ENCODE data around the gene CLEC2D. TPM values are rescaled to one million over a fixed set of nuclear protein-coding genes. Genes with fewer than 3 reads are reported as not detected.

The CLEC2D gene
- total and polyA plus RNA-seq, 10 of the 15 experiments (the other 5 are each of a cell fraction or from before 2014, with no cell fraction given): 4.6 to 29.8 (median 16.0) TPM

DNA sequence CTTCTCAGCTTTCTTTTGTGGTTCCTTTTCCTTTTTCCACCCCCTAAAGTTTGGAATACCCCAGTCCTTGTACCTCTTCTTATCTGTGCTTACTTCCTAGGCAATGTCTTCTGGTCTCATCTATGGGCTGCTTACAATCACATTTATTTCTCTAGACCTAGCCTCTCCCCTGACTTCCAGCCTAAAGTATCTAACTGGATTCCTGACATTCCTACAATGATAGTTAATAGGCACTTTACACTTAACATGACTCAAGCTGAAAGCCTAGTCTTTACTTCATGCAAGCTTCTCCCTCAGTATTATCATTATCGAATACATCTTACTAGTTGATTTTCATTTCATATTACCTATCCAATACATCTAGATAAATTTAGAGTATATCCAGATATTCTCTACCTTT is 42.2 kb downstream of the CLEC2D start:
- Histone ChIP-seq H2AFZ (ENCODE audit: control insufficient read depth, low read depth, low read length) (no peak overlapping the region), H3K4me2 (ENCODE audit: control insufficient read depth, insufficient read depth) (no peak overlapping the region), H3K9me3 (replicated peaks; ENCODE audit: control insufficient read depth, insufficient read depth, low read length) (no peaks in the 10 kb centered on the region), H3K9ac (ENCODE audit: control insufficient read depth, insufficient read depth, low read length) (no peak overlapping the region), H3K27me3 (replicated peaks in 1 of 2; ENCODE audit: control insufficient read depth in 2 of 2, insufficient read depth in 2 of 2, low read length in 1 of 2) (no peaks in the 10 kb centered on the region), H3K4me1 (ENCODE audit: control insufficient read depth, insufficient read depth, low read length) (peaks cover 73% of the 10 kb centered on the region), H3K27ac (ENCODE audit: control insufficient read depth, insufficient read depth) (peak overlapping the region; percentile 34; the same call in 1 of the 2 replicates), H3K79me2 (ENCODE audit: control insufficient read depth, insufficient read depth, low read length) (peaks cover 10% of the 10 kb centered on the region), H4K20me1 (ENCODE audit: control insufficient read depth, insufficient read depth) (no peaks in the 10 kb centered on the region), H3K36me3 (ENCODE audit: control insufficient read depth in 2 of 2, insufficient read depth in 2 of 2, low read length in 1 of 2) (peaks cover 0 to 7% of the 10 kb centered on the region in 2 experiments; a peak in 2 of 4 replicates), H3K4me3 (no peak overlapping the region)
- BruUV-seq (replicated peaks): no TSS peak
- SMC1A ChIA-PET (ENCODE audit: uncharacterized antibody, unreplicated experiment): interaction anchor here (0.7 to 7.8 kb wide), 10 partner anchors 10 to 306 kb away, joined by 3 to 100 read pairs (median 6); partner anchors contain the start of gene CLEC2D
- TF ChIP-seq, protein P1, sequence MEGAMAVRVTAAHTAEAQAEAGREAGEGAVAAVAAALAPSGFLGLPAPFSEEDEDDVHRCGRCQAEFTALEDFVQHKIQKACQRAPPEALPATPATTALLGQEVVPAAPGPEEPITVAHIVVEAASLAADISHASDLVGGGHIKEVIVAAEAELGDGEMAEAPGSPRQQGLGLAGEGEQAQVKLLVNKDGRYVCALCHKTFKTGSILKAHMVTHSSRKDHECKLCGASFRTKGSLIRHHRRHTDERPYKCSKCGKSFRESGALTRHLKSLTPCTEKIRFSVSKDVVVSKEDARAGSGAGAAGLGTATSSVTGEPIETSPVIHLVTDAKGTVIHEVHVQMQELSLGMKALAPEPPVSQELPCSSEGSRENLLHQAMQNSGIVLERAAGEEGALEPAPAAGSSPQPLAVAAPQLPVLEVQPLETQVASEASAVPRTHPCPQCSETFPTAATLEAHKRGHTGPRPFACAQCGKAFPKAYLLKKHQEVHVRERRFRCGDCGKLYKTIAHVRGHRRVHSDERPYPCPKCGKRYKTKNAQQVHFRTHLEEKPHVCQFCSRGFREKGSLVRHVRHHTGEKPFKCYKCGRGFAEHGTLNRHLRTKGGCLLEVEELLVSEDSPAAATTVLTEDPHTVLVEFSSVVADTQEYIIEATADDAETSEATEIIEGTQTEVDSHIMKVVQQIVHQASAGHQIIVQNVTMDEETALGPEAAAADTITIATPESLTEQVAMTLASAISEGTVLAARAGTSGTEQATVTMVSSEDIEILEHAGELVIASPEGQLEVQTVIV (IDR thresholded peaks at IDR 0.05; ENCODE audit: borderline replicate concordance, partially characterized antibody): no peak
- TF ChIP-seq IKZF1 (conservative IDR thresholded peaks at IDR 0.05) (no peak), NBN (IDR thresholded peaks at IDR 0.05) (no peak), ETV6 (conservative IDR thresholded peaks at IDR 0.05 in 1 of 2, IDR thresholded peaks at IDR 0.05 in 1 of 2; ENCODE audit: borderline replicate concordance in 1 of 2, low read depth in 1 of 2) (no peak), SIX5 (IDR thresholded peaks at IDR 0.05; ENCODE audit: low read depth, low read length, severe bottlenecking) (no peak), ZSCAN29 (IDR thresholded peaks at IDR 0.05) (no peak)
- TF ChIP-seq, protein P2, sequence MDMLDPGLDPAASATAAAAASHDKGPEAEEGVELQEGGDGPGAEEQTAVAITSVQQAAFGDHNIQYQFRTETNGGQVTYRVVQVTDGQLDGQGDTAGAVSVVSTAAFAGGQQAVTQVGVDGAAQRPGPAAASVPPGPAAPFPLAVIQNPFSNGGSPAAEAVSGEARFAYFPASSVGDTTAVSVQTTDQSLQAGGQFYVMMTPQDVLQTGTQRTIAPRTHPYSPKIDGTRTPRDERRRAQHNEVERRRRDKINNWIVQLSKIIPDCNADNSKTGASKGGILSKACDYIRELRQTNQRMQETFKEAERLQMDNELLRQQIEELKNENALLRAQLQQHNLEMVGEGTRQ (IDR thresholded peaks at IDR 0.05; ENCODE audit: borderline replicate concordance, low read depth, low read length): no peak
- TF ChIP-seq, protein P3, sequence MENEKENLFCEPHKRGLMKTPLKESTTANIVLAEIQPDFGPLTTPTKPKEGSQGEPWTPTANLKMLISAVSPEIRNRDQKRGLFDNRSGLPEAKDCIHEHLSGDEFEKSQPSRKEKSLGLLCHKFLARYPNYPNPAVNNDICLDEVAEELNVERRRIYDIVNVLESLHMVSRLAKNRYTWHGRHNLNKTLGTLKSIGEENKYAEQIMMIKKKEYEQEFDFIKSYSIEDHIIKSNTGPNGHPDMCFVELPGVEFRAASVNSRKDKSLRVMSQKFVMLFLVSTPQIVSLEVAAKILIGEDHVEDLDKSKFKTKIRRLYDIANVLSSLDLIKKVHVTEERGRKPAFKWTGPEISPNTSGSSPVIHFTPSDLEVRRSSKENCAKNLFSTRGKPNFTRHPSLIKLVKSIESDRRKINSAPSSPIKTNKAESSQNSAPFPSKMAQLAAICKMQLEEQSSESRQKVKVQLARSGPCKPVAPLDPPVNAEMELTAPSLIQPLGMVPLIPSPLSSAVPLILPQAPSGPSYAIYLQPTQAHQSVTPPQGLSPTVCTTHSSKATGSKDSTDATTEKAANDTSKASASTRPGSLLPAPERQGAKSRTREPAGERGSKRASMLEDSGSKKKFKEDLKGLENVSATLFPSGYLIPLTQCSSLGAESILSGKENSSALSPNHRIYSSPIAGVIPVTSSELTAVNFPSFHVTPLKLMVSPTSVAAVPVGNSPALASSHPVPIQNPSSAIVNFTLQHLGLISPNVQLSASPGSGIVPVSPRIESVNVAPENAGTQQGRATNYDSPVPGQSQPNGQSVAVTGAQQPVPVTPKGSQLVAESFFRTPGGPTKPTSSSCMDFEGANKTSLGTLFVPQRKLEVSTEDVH (IDR thresholded peaks at IDR 0.05; ENCODE audit: low read depth, partially characterized antibody): no peak
- in situ Hi-C loops (cut with MboI) (no loop called here), intact Hi-C loops (cut with micrococcal nuclease; ENCODE audit: unreplicated experiment) (loop anchor here (2.0 to 10.0 kb wide), 2 partner anchors 61 to 347 kb away; no protein-coding TSS in a partner anchor)
- no peak for DNase-seq (ENCODE audit: low read depth, low spot score)
- CTCF ChIA-PET: interaction anchor here (0.8 to 9.0 kb wide), 9 partner anchors 13 to 381 kb away, joined by 3 to 159 read pairs (median 4); partner anchors contain the start of gene CLEC2D
- POLR2A ChIA-PET: interaction anchor here (0.7 kb wide), 1 partner anchor 24 kb away, joined by 3 read pairs; no protein-coding TSS in a partner anchor
- FAIRE-seq: no peak
- RAD21 ChIA-PET (ENCODE audit: unreplicated experiment): interaction anchor here (0.7 to 2.0 kb wide), 8 partner anchors 12 to 382 kb away, joined by 3 to 10 read pairs (median 3); no protein-coding TSS in a partner anchor
- no peak for ATAC-seq
- WGBS (ENCODE audit: insufficient coverage, insufficient replicate concordance, low lambda C conversion rate, missing lambda C conversion rate): 89% methylated on average over 1 of the region's 1 CpG

Data from GM12878 (cell line).